HG02852 (cell line): ENCODE measurements around the gene CACNG5.

ENCODE experiments used
- ATAC-seq: cut with Tn5 transposase; IDR thresholded peaks from one replicate; pipeline ENCODE4 v1.9.1; 2021; ENCODE audit warnings: mild to moderate bottlenecking, moderate library complexity; ENCODE audit not compliant: unreplicated experiment

The CACNG5 gene

DNA sequence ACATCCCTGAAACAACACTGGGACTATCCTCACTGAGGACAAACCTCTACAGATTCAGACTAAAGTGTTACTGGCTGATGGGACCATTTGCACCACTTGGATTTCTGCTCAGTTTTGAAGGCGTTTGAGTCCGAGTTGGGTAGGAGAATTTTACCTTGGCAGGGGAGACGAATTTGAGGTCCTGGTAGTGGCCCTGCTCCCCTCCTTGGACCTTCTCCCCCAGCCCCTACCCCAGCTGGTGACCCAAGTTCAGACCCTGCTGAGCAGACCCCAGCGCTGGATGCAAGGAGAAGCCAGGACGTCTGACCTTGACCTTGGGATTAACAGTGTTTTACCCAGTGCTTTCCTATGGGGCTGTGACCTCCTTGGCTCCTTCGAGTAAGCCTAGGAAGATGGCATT is 13.6 kb downstream of the CACNG5 start:
- ATAC-seq = no peak

DNA sequence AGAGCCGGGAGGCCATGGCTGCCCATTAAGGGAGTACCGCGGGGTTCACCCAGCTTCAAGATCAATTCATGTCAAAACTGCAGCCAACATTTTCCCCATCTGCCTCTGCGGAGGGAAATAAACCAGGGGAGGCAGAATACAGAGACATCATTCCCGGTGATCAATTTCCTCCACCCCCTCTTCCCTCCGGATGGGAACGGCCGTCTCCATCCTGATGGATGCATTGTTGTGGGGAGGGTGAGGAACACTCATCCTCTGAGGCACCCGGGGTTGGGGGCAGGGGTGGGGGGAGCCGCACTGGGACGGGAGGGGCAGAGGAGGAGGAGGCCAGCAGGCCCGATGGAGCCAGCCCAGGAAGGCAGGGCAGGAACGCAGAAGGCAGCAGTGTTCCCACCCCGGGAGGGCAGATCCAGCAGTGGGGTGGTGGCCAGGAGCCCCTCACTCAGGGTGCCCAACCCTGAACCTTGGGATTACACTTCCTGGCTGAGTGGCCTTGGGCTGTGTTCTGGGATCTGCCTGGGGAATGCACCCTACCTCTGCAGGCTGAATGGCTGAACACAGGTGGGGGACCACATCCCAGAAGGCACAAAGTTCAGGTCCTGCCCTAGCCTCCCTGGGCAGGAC is 14.2 kb downstream of the CACNG5 start:
- ATAC-seq = no peak

DNA sequence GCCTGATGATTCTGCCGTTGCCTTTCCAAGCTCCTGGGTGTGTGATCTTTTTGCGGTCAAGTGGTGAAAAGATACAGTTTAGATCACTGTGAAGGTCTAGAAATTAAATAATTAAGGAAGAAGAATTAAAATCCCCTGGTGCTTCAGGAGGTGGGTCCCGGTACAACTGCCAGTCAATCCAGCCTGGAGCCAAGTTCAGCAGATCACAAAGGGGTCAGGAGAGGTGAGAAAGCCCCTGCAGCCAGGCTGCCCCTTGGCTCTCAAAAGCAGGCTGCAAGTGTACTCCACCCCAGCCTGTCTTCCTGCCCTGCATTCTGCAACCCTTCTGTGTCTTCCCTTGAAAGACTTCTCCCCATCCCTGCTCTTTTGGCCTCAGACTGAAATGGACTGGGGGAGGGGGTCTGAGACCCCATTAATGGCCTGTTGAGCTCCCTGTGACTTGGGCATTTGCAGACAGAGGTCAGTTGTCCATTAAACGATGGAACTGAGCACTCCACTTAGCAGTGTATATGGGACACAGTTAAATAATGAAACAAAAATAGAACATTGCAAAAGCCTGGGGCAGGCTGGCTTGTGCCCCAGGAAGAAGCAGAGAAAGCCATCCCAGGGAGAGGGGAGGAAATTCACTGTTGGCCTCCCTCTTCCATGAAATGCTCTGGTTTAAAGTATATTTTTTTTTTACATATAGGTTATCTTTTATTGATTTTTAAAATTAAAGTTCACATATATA is 15.1 kb downstream of the CACNG5 start:
- no peak for ATAC-seq

- no peak for ATAC-seq
Observed at GRCh38 chr17:66850692-66851091, 15.8 kb downstream of the CACNG5 start.

DNA sequence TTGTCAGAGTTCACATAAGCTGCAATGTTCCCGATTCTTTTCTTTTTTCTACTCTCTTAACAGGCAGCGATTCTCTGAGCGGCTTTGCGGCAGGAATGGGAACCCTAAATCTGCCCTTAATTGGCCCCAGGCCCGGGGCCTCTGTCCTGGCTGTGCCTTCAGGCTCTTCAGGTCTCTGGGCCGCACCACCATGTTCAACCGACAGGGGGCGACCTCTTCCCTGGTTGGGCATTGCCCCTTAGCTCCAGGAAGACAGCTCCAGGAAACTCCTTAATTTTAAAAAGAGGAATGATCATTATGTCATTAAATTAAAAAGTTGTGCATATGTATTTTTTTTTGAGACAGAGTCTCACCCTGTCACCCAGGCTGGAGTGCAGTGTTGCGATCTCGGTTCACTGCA is 20.3 kb downstream of the CACNG5 start:
- no peak for ATAC-seq

GRCh38 chr17:66858226-66859083 is 23.5 kb downstream of the CACNG5 start:
- ATAC-seq = no peak

DNA sequence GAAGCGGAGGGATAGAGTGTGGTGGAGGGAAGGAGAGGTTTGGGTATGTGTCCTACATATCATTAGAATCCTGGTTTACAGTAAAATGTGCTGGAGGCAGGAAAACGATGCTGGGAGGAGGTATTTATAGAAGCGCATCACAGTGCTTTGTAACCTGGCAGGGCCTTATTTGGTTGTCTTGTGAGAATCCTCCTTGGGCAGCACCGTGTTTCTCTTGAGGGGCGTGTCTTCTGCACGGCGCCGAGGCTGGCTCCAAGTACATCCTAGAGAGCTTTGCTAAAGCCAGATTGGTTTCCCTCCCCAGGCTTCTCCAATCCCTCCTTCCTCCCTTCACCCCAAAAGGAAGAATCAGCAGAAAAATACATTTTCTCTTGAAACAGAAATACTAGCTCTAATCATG is 24.4 kb downstream of the CACNG5 start:
- no peak for ATAC-seq

GRCh38 chr17:66860204-66860603 is 25.3 kb downstream of the CACNG5 start:
- no peak for ATAC-seq

- ATAC-seq = no peak
Observed at GRCh38 chr17:66863820-66864219, 28.9 kb downstream of the CACNG5 start.

DNA sequence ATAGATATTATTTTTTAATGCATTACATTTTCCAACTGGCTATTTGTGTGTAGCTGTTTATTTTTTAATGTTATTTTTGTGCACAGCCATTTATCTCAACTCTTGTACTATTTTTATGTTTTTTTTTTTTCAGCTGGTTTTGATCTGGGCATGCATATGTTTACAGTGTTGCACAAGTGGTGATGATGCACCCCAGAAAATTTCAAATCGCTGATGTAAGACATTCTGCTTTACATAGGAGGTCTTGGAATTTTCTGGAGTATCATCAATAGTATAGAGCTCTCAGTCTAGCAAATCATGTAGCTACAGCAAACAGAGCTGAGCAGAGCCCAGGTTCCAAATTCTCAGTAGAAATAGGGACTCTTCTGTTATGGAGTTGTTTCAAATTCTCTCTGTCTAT is 30.2 kb downstream of the CACNG5 start:
- ATAC-seq = no peak

DNA sequence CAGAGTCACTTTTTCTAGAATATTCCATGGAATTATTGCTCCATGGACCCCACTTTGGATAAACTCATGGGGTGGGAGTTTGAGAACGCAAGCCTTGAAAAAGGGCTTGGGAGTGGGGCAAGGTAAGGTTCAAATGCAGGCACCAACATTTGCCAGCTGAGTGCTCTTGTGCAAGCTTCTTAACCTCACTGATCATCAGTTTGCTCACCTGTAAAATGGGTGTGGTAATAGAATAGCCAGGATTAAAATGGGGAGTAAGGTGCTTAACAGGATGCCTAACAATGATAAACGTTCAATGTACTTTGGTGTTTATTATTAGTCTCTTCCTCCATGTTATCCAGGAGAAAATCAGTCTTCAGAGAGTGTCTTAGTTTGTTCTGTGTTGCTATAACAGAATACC is 39.0 kb downstream of the CACNG5 start:
- ATAC-seq = no peak

- no peak for ATAC-seq
Observed at GRCh38 chr17:66884931-66885330, 50.0 kb downstream of the CACNG5 start.

DNA sequence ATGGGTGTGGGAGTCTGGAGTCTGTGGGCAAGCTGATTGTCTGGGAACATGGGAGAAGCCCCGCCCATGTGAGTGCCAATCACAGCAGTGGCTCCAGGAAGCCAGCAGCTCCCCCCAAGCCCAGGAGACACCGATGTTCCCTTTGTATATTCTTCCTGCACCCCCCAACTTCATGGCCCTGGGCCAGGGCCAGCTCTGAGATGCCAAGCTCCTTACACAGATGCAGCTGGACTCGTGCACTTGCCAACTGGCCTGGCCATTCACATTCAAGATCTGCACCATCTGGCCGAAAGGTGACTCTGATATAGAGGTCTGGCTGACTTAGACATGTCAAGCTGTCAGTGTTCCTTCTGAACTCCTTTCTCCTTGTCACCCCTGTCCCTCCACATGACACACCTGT is 50.5 kb downstream of the CACNG5 start:
- no peak for ATAC-seq

- no peak for ATAC-seq
Observed at GRCh38 chr17:66889480-66890230, 54.7 kb downstream of the CACNG5 start.

DNA sequence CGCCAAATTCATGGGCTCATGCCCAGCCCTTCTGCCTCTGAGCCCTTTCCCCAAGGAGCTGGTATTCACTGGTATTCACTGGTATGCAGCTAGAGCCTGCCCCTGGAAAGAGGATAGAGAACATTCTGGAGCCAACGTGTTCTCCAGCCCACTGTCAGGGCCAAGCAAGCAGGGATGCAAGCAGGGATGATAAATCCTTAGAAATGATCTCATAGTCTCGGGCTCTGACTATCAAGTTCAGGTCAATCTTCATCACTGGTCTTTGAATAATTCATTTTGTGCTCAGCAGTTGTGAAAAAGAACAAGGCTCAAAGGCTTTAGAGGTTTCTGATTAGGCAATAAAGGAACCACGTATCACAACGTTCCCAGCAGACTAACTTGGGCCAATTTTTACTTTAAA is 57.3 kb downstream of the CACNG5 start:
- ATAC-seq = no peak

DNA sequence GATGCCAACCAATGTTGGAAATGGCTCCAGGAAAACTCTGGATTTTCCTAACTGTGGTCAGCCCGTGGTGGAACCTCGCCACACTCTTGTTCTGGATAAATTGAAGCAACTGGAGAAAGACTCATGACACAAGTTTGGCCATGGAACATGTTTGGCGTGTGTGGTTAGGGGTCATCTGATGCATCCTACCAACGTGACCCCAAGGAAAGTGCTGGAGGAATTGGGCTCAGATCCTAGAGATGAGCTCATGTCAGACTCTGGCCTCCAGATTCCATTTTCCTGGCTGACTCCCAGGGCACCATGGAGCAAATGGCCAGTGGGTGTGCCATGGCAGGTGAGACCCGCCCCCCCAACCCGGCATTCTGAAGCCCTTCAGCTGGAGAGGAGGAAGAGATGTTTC is 58.5 kb downstream of the CACNG5 start:
- no peak for ATAC-seq

DNA sequence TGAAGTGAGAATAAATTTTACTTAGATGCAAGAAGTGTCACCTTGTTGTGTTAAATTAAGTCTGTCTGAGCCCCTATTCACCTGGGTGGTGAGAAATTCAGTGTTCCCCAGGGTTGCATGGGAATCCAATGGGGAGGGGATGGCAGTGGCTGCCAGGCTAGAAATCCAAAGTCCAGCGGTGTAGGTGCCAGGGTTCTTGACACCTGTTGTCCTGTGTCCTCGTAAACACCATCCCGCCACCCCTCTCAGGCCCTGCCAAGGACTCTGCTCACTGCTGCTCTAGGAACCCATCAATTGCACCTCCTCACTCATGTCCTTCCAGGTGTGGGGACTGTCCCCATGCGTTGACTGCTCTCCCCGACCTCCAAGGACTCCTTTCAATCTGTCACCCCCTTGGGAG is 58.9 kb downstream of the CACNG5 start:
- no peak for ATAC-seq

DNA sequence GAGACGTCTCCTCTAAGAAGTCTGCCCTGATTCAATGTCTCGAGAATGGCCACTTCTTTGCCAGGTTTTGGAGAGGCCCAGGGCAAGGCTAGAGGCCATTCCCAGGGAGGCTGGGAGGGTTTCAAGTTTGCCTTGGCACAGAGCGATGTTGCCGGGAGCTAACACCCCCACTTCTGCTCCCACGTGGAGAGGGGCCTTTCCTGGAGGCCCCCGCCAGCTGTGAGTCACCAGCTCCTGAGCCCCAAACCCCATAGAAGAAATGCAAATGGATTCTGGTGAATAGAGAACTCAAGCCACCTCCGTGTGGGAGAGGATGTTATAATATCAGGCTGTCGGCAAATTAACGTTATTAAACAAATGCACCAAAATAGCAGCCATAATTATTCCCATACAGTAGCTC is 62.2 kb downstream of the CACNG5 start:
- no peak for ATAC-seq

DNA sequence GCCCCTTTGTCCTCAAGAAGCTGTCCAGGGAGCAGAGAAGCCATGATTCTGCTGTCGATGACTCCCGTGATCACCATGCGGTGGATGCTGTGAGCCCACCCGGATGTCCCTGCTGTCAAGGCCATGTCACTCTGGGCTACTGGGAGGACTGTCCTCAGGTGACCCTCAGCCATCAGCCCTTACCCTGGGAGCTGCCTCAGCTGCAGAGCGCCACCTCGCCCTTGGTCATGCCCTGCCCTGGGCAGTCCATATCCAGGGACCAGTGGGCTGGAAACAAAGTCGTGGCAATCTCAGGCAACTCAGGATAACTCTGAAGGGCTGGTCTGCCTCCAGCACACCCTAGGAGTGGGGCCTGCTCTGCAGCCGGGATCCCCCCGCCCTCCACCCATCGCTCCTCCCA is 63.6 kb downstream of the CACNG5 start:
- no peak for ATAC-seq

DNA sequence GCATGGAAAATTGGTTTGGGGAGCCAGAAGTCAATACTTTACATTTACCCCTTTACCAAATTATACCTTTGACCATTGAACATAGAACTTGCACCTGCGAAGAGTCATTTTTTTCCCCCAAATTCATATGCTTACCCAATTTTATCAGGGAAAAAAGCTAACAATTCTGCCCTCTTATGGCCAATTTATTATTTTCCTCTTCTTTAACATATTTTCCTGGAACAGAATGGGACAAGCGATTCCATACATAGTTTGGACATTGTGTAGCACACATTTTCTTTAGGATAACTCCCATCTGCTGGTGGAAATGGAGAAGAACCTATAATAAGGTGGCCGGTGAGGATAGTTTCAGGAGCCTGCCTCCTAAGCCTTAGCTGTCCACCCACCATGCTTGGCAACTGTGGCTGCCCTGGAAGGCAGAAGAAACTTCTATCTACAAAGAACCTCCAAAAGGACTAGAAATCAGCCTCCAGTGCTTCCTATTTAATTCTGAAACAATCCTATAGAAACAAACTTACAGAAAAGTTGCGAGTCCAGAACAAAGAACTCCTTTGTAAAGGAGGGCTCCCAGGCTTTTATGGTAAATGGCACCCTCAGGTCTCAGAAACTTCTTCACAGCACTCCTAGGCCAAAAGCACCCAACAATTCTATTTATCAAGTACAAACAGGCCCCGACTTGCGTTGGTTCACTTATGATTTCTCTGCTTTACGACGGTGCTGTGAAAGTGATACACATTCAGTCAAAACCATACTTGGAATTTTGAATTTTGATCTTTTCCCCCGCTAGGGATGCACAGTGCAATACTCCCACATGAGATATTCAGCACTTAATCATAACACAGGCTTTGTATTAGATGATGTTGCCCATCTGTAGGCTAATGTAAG is 65.5 kb downstream of the CACNG5 start:
- ATAC-seq = no peak
